K562 (cell line): Measurements from ENCODE around the gene FCSK. TPM values are rescaled to one million over a fixed set of nuclear protein-coding genes. Genes with fewer than 3 reads are reported as not detected.
A peak's percentile ranks its signal among the peaks of the same experiment; 100 is the strongest.
"Not testable (repeated sequence)": the region's sequence is repeated elsewhere in the genome, so short reads cannot be mapped to it uniquely, and the experiment has no call there.

Experiments used
- ATAC-seq: fragments of 200-7000 bp; cut with Tn5 transposase; 3 replicates; pipeline ENCODE4 v1.9.1; 2020; ENCODE audit warnings: moderate library complexity
- BruUV-seq: library from RNA; stranded (reverse); fragments of 400-500 nt; replicated peaks from 2 replicates; lab custom pipeline; 2021; lab: Mats Ljungman, UMichigan
- CTCF ChIA-PET: fragments of 300-600 bp; formaldehyde crosslinking; extraction: SDS; loops from one replicate; lab custom pipeline; 2021; ENCODE audit warnings: low intra/inter-chr PET ratio; lab: Yijun Ruan, JAX
- POLR2A ChIA-PET: fragments of 300-600, 350-650 bp; sonication (Branson Sonifier 250); formaldehyde crosslinking; extraction: SDS; loops from one replicate; lab custom pipeline; 2021; ENCODE audit warnings: antibody characterized with exemption, inconsistent platforms; lab: Yijun Ruan, JAX
- DNase-seq, 4 experiments: peaks; one replicate each; pipeline versions ENCODE4 v3.0.0 to v3.0.0-alpha.2; 2011 to 2018; ENCODE audit warnings: low spot score in 3 of 4, mixed read lengths in 3 of 4; ENCODE audit errors: extremely low read depth in 1 of 4
- FAIRE-seq: peaks from 2 replicates; lab custom pipeline; 2011; peaks lifted over from hg19 to GRCh38; lab: Jason Lieb, UNC
- H2AFZ ChIP-seq: 2 replicates; pipeline ENCODE4 v1.6.0; 2011; ENCODE audit warnings: low read depth, low read length, control low read depth, inconsistent platforms
- H3K27ac ChIP-seq: fragments of 200-600 bp; 3 replicates; pipeline ENCODE4 v1.8.0; 2011; ENCODE audit warnings: low read depth, mild to moderate bottlenecking, control low read depth, inconsistent platforms, low read length, moderate library complexity, mixed read lengths; ENCODE audit errors: extremely low read depth
- H3K27me3 ChIP-seq, 2 experiments: fragments of 300-600 bp in 1 of 2; 2 replicates in 1 of 2; 3 replicates in 1 of 2; pipeline versions ENCODE4 v1.6.0 to v1.8.0; 2011; ENCODE audit warnings: inconsistent platforms in 2 of 2, low read length in 2 of 2, mild to moderate bottlenecking in 1 of 2, mixed read lengths in 1 of 2, moderate library complexity in 1 of 2; ENCODE audit not compliant: control insufficient read depth in 2 of 2, insufficient read depth in 2 of 2
- H3K36me3 ChIP-seq: fragments of 300-600 bp; 3 replicates; pipeline ENCODE4 v1.8.0; 2011; ENCODE audit warnings: mild to moderate bottlenecking, low read length, inconsistent platforms; ENCODE audit not compliant: control insufficient read depth, insufficient read depth
- H3K4me1 ChIP-seq, 2 experiments: fragments of 200-600 bp in 1 of 2; replicated peaks in 1 of 2; 2 replicates in 1 of 2; 3 replicates in 1 of 2; pipeline versions ENCODE4 v1.5.1 to v1.8.0; 2011; ENCODE audit warnings: inconsistent platforms in 2 of 2, low read length in 2 of 2, mild to moderate bottlenecking in 1 of 2, mixed read lengths in 1 of 2, moderate library complexity in 1 of 2; ENCODE audit not compliant: control insufficient read depth in 2 of 2, insufficient read depth in 2 of 2
- H3K4me2 ChIP-seq: 2 replicates; pipeline ENCODE4 v1.6.1; 2011; ENCODE audit warnings: low read length, control low read depth, inconsistent platforms, mixed read lengths; ENCODE audit not compliant: insufficient read depth
- H3K4me3 ChIP-seq: fragments of 200-600 bp; sonication (generic), shearing (Covaris generic); 2 replicates; pipeline ENCODE4 v1.5.1; 2016; ENCODE audit warnings: control low read depth, inconsistent platforms
- H3K79me2 ChIP-seq: fragments of 200-600 bp; 3 replicates; pipeline ENCODE4 v1.8.0; 2011; ENCODE audit warnings: low read length, inconsistent platforms; ENCODE audit not compliant: control insufficient read depth, insufficient read depth
- H3K9ac ChIP-seq, 2 experiments: 2 replicates each; pipeline versions ENCODE4 v1.6.0 to v1.6.1; 2011; ENCODE audit warnings: low read depth in 2 of 2, low read length in 2 of 2, control low read depth in 1 of 2, inconsistent platforms in 1 of 2, mild to moderate bottlenecking in 1 of 2, mixed read lengths in 1 of 2; ENCODE audit not compliant: insufficient read depth in 1 of 2
- H3K9me1 ChIP-seq: one replicate; pipeline ENCODE4 v1.6.0; 2011; ENCODE audit warnings: inconsistent platforms, mild to moderate bottlenecking, low read length, moderate library complexity; ENCODE audit not compliant: control insufficient read depth, insufficient read depth
- H3K9me3 ChIP-seq: replicated peaks from 2 replicates; pipeline ENCODE4 v1.5.1; 2011; ENCODE audit warnings: low read depth, low read length, inconsistent platforms; ENCODE audit not compliant: control insufficient read depth, insufficient read depth
- H4K20me1 ChIP-seq: replicated peaks from 2 replicates; pipeline ENCODE4 v1.6.1; 2011; ENCODE audit warnings: low read length, inconsistent platforms, mixed read lengths; ENCODE audit not compliant: control insufficient read depth, insufficient read depth
- CREB3L1 ChIP-seq: fragments of 450-650 bp; IDR thresholded peaks from 2 replicates; pipeline ENCODE4 v1.6.1; 2014; ENCODE audit warnings: low read depth, mild to moderate bottlenecking, moderate library complexity, borderline replicate concordance
- MEIS2 ChIP-seq: fragments of 450-650 bp; IDR thresholded peaks from 2 replicates; pipeline ENCODE4 v1.6.1; 2014; ENCODE audit warnings: mild to moderate bottlenecking; ENCODE audit not compliant: partially characterized antibody
- MTA3 ChIP-seq: fragments of 450-650 bp; formaldehyde crosslinking; IDR thresholded peaks from 2 replicates; pipeline ENCODE4 v1.6.1; 2017; ENCODE audit warnings: mild to moderate bottlenecking, borderline replicate concordance
- NFYB ChIP-seq: IDR thresholded peaks from 2 replicates; pipeline ENCODE4 v1.6.1; 2011; ENCODE audit warnings: mild to moderate bottlenecking, moderate library complexity; ENCODE audit not compliant: insufficient read length; ENCODE audit errors: extremely low read depth
- PHB ChIP-seq: fragments of 250-450 bp; sonication (Bioruptor Pico); IDR thresholded peaks from 2 replicates; pipeline ENCODE4 v1.5.0; 2021
- PKNOX1 ChIP-seq: fragments of 450-650 bp; IDR thresholded peaks from 2 replicates; pipeline ENCODE4 v1.6.1; 2016
- POLR2A ChIP-seq: fragments of 450-650 bp; conservative IDR thresholded peaks from 2 replicates; pipeline ENCODE4 v1.6.1; 2016
- SUPT5H ChIP-seq: fragments of 450-650 bp; IDR thresholded peaks from 2 replicates; pipeline ENCODE4 v1.6.1; 2016
- TRIM24 ChIP-seq, 2 experiments: fragments of 450-650 bp; IDR thresholded peaks; 2 replicates each; pipeline ENCODE4 v1.6.1; 2016
- ZNF316 ChIP-seq: fragments of 450-650 bp; IDR thresholded peaks from 2 replicates; pipeline ENCODE4 v1.6.1; 2016
- WGBS: fragments of 100-300 bp; shearing (Covaris generic); methylation state at CpG from one replicate; pipeline ENCODE4 v1.1.6; 2016; ENCODE audit warnings: low coverage, mixed read lengths; ENCODE audit not compliant: insufficient coverage; ENCODE audit errors: missing lambda C conversion rate; 5-methylcytosine and 5-hydroxymethylcytosine counted together
- in situ Hi-C: fragments of 300-500 bp; cut with MboI; formaldehyde crosslinking; loops from 4 replicates; pipeline ENCODE4 v1.15.0; 2018; ENCODE audit warnings: inconsistent platforms, mixed read lengths
- intact Hi-C: fragments of 100-400 bp; cut with micrococcal nuclease; formaldehyde crosslinking; loops from 2 replicates; pipeline ENCODE4 v1.14.2; 2022
- polyA plus RNA-seq, 8 experiments: library from polyadenylated mRNA; depleted of rRNA in 4 of 8; stranded (reverse) in 5 of 8; unstranded in 3 of 8; fragments of >200 nt; fragmentation: Nextera tagmentation in 2 of 8; fragmentation: Illumina TruSeq in 1 of 8; extraction: Ambion mirVana in 2 of 8; extraction: Trizol in 1 of 8; gene quantifications; 2 replicates each; pipeline versions ENCODE4 v1.2.1 to v1.2.3, GENCODE V29; 2011 to 2014; ENCODE audit warnings: inconsistent platforms in 1 of 8, missing spikeins in 1 of 8
- total RNA-seq, 7 experiments: library from RNA; depleted of rRNA in 6 of 7; stranded (reverse); fragments of >200 nt in 6 of 7; fragmentation: Illumina TruSeq in 2 of 7; extraction: Trizol in 2 of 7; gene quantifications; 2 replicates each; pipeline versions ENCODE4 v1.2.1 to v1.2.3, GENCODE V29; 2011 to 2021; ENCODE audit warnings: low replicate concordance in 1 of 7

FCSK gene
- total and polyA plus RNA-seq, 9 of the 15 experiments (the other 6 are each of a cell fraction or from before 2014, with no cell fraction given) = 0.92 to 18.6 (median 8.3) TPM

GRCh38 chr16:70448075-70448474 lies 6.3 kb upstream of the FCSK start (continued):
- no peak for TF ChIP-seq PHB (CRISPR knock-in tag)

GRCh38 chr16:70450142-70451003 lies 4.0 kb upstream of the FCSK start:
- DNase-seq = peak in 2 of 4 experiments; percentile 3 to 45
- FAIRE-seq, H3K27ac ChIP-seq, H3K9me3 ChIP-seq, H3K79me2 ChIP-seq, H3K9me1 ChIP-seq, H2AFZ ChIP-seq, H3K36me3 ChIP-seq, H3K9ac ChIP-seq, in situ Hi-C loops, ATAC-seq, H3K27me3 ChIP-seq, H3K4me3 ChIP-seq, intact Hi-C loops, H4K20me1 ChIP-seq, H3K4me2 ChIP-seq, BruUV-seq: not testable (repeated sequence)
- 0 out of 2 replicates have a peak, but pooled peaks have one; percentile 31 for TF ChIP-seq SUPT5H
- TF ChIP-seq CREB3L1 = 0 out of 2 replicates have a peak, but pooled peaks have one; percentile 31
- TF ChIP-seq TRIM24 (IDR thresholded peaks at IDR 0.05) = 0 out of 4 replicates have a peak, but pooled peaks of 1 of the 2 experiments have one; percentile 33
- peak; percentile 38 for TF ChIP-seq NFYB
- 0 out of 2 replicates have a peak, but pooled peaks have one; percentile 45 for TF ChIP-seq MTA3
- TF ChIP-seq MEIS2 = peak; percentile 53
- peak; percentile 16; the same call in 1 of the 2 replicates for TF ChIP-seq PKNOX1
- peak; percentile 65; the same call in 1 of the 2 replicates for TF ChIP-seq POLR2A
- peak; percentile 39; the same call in 1 of the 2 replicates for TF ChIP-seq ZNF316
- ChIA-PET CTCF (interaction anchor here (0.6 kb wide), 1 partner anchor 15 kb away, joined by 3 read pairs; no protein-coding TSS in a partner anchor), POLR2A (interaction anchor here (1.3 to 2.2 kb wide), 2 partner anchors 10 to 14 kb away, joined by 3 to 10 read pairs; no protein-coding TSS in a partner anchor)
- WGBS = 82% methylated on average over 26 of the region's 37 CpGs
- H3K4me1 ChIP-seq = peaks cover 4 to 17% of the 10 kb centered on the region in 2 experiments; a peak in 3 of 5 replicates

- intact Hi-C loops, H3K4me2 ChIP-seq, H3K36me3 ChIP-seq, H3K9me3 ChIP-seq, H2AFZ ChIP-seq, FAIRE-seq, H3K79me2 ChIP-seq, BruUV-seq, H3K9ac ChIP-seq, DNase-seq, H3K4me3 ChIP-seq, in situ Hi-C loops, H3K9me1 ChIP-seq, H3K27me3 ChIP-seq, ATAC-seq, H3K27ac ChIP-seq, H4K20me1 ChIP-seq: not testable (repeated sequence)
- POLR2A ChIA-PET = interaction anchor here (2.2 kb wide), 1 partner anchor 11 kb away, joined by 10 read pairs; no protein-coding TSS in a partner anchor
- CTCF ChIA-PET = interaction anchor here (0.6 kb wide), 1 partner anchor 15 kb away, joined by 3 read pairs; no protein-coding TSS in a partner anchor
- peaks cover 5 to 23% of the 10 kb centered on the region in 2 experiments; a peak in 4 of 5 replicates for H3K4me1 ChIP-seq
- WGBS = 91% methylated on average over 19 of the region's 25 CpGs
Observed at GRCh38 chr16:70451004-70451340, 3.4 kb upstream of the FCSK start.
